Left forelimb (tissue), 1 donor: Measurements from ENCODE around the gene OGFOD3.
A peak's percentile ranks its signal among the peaks of the same experiment; 100 is the strongest.
"Not testable (repeated sequence)": the region's sequence is repeated elsewhere in the genome, so short reads cannot be mapped to it uniquely, and the experiment has no call there.

ENCODE experiments used
- DNase-seq: peaks from one replicate; pipeline ENCODE4 v3.0.0-alpha.2; 2018; ENCODE audit warnings: low spot score

The OGFOD3 gene

GRCh38 chr17:82386881-82387704, 31.3 kb downstream of the OGFOD3 start:
- no peak for DNase-seq

DNA sequence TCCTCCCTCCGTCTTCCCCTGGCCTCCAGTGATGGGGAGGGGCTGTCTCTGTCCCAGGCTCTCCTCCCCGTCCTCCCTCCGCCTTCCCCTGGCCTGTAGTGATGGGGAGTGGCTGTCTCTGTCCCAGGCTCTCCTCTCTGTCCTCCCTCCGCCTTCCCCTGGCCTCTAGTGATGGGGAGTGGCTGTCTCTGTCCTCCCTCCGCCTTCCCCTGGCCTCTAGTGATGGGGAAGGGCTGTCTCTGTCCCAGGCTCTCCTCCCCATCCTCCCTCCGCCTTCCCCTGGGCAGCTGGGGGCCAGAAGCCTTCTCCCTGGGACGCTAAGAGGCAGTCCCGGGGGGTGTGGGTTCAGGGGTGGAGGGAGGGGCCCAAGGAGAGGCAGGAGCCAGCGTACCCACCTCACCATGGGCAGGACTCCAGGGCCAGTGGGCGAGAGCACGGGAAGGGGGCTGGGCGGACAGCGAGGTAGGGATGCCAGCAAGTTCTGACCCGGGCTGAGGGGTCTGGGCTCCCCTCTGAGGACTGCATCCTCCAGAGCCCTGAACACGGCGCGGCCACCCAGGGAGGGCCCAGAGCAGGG, 32.0 kb downstream of the OGFOD3 start:
- DNase-seq = no peak

- DNase-seq = peak; percentile 85
These were observed 32.7 kb downstream of the OGFOD3 start for GRCh38 chr17:82385559-82386254.

GRCh38 chr17:82384730-82385481, 33.5 kb downstream of the OGFOD3 start:
- DNase-seq = no peak

DNA sequence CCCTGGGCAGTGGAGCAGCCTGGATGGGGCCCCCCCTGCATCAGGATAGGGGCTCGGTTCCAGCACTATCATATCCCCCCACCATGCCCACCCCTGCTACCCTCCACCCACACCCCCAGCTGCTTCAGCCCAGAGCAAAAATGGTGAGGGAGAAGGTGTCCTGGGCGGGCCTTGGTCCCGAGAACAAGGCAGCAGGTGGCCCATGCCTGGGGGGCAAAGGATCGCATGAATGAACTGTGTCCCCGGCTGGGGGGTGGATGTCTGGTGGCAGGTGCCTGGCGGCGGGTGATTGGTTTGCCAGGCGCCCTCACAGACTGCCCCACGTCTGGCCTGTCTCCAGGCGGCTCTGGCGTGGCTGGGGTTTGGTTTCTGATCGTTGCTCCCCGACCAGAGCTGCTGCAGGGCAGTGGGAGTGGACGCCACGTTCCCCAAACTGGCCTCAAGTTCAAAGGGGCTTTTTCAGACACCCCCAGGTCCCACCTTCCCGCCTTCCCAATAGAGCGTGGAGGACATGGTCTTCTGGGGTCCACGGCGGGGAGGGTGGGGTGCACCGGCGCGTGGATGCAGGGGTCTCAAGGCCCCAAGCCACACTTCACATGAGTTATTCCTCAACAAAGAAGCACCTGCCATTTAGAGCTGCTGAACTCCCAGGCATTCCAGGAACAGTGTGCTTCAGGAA, 34.2 kb downstream of the OGFOD3 start:
- DNase-seq = no peak

DNA sequence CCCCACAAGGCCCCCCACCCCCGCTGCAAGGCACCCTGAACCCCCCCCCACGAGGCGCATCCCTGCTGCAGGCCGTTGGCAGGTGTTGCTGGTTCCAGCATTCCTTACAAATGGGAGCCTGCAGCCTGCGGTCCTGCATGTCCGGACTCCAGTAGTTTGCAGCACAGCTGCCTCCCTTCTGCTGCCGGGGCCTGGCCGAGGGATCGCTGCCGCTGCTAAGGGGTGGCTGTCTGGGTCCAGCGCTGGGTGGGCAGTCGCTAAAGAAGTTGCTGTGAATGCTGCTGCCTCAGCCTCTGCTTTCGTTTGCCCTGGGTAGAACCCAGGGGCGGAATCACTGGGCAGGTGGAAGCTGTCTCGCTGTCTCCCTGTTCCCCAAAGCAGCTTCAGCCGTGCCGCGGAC, 35.0 kb downstream of the OGFOD3 start:
- no peak for DNase-seq

- no peak for DNase-seq
These were observed 35.5 kb downstream of the OGFOD3 start for GRCh38 chr17:82382933-82383255.

GRCh38 chr17:82382220-82382932, 36.0 kb downstream of the OGFOD3 start:
- DNase-seq = not testable (repeated sequence)

DNA sequence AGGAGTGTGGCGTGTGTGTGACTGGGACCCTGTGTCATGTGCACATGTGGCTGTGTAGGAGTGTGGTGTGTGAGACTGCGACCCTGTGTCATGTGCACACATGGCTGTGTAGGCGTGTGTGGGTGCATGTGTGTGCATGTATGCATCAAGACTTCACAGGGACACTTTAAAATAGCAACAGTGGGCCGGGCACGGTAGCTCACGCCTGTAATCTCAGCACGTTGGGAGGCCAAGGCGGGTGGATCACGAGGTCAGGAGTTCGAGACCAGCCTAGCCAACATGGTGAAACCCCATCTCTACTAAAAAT, 36.7 kb downstream of the OGFOD3 start:
- DNase-seq = not testable (repeated sequence)

DNA sequence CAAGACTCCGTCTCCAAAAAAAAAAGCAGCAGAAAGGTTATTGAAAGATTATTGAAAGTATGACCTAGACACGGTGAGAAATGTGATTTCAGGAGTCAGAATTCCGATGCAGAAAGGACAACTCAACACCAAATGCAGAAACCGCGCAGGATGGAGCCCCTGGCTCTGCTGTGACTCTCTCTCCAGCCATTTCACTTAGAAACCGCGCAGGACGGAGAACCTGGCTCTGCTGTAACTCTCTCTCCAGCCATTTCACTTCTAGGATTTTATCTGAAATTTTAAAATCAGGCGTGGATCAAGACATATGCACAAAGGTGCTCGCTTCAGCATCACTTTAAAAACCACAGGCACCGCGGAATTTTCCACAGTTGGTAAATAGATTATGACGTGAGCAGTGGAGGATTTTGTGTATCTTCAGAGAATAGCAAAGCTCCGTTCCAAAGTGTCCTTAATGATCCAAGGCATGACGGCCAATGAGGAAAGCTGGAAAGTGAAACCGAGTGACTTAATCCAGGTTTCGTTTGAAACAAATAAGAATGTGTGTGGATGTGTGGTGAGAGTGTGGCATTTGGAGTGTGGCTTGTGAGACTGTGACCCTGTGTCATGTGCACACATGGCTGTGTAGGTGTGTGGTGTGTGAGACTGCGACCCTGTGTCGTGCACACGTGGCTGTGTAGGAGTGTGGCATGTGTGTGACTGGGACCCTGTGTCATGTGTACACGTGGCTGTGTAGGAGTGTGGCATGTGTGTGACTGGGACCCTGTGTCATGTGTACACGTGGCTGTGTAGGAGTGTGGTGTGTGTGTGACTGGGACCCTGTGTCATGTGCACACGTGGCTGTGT, 37.3 kb downstream of the OGFOD3 start:
- DNase-seq = no peak

GRCh38 chr17:82378741-82379021, 39.7 kb downstream of the OGFOD3 start:
- no peak for DNase-seq

DNA sequence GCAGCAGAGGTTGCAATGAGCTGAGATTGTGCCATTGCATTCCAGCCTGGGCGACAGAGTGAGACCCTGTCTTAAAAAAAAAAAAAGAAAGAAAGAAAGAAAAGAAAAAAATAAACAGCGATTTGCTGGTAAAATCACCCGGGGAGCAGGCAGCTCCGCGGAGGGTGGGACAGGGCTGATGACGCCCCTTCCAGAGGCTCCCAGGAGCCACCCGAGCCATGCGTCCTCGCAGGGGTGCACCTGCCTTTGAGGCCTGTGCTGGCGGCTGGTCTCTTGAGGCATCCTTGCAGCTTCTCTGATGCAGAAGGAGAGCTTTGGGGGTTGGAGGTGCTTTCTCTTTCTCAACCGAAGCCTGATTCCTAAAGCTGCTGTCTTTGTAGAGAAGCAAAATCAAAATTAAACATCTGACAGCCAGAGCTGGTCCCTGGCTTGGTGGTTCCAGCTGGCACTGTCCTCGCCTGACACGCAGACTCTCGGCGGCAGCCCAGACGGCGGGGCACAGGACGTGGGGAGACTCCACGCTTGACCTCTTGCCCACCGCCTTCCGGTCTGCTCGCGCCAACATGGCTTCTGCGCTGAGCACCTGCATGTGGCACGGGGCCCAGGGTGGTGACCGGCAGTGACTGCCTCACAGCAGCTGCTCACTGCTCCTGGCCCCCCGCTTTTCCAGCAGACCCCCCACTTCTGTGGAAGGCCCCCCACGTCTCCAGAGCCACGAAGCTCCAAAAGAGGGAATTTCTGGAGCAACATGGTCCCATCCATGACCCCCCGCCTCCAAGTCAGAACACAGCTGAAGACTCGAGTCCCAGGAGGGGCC, 40.3 kb downstream of the OGFOD3 start:
- DNase-seq = no peak

- not testable (repeated sequence) for DNase-seq
These were observed 41.1 kb downstream of the OGFOD3 start for GRCh38 chr17:82377294-82377693.

GRCh38 chr17:82376042-82376730, 42.2 kb downstream of the OGFOD3 start:
- DNase-seq = no peak

DNA sequence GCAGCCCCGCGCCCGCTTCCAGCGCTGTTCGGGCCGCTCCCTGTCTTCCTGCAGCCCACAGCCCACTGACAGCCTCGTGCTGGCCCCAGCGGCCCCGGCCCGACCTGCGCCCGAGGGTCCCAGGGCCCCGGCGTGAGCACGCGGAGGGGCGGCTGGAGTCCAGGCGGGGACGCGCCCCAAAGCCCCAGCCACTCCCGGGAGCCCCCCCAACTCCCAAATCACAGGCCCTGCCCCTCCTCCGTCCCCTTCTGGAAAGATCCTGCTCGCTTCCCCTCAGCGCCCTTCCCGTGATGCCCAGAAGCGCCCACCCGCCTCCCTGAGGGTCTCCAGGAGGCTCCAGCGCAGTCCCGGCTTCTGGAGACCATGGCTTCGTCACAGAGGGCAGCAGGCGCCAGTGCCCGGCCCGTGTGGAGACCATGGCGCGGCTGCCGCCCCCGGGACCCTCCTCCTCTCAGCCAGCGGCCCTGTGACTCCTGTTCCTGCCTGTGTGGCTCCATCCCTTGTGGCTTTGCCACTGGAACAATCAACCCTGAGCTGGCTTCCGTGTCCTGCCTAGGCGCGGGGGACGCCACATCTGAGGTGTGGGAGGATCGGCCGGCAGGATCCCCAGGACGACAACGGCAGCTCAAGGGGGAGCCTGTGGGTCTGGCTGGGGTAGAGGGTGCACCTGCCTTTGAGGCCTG, 42.9 kb downstream of the OGFOD3 start:
- no peak for DNase-seq

GRCh38 chr17:82374626-82375331, 43.6 kb downstream of the OGFOD3 start:
- DNase-seq = no peak

- DNase-seq = no peak
These were observed 44.4 kb downstream of the OGFOD3 start for GRCh38 chr17:82373731-82374625.
